Stimulated activated CD4-positive, alpha-beta T cell treated with anti-CD3 and anti-CD28 coated beads, Interleukin-4, amount 100 ng/mL, for 48 hours (primary cell): ENCODE results near the gene OR2A7.
"Not testable (repeated sequence)": the region's sequence is repeated elsewhere in the genome, so short reads cannot be mapped to it uniquely, and the experiment has no call there.

Source experiments
- DNase-seq, 2 donors: peaks; one replicate each; pipeline ENCODE4 v3.0.0-alpha.2; 2020; ENCODE audit warnings: low read depth in 2 of 2

The OR2A7 gene

GRCh38 chr7:144255471-144255897, 9.1 kb downstream of the OR2A7 start:
- DNase-seq, result no peak

GRCh38 chr7:144252307-144252706, 12.3 kb downstream of the OR2A7 start:
- DNase-seq, result not testable (repeated sequence)

DNA sequence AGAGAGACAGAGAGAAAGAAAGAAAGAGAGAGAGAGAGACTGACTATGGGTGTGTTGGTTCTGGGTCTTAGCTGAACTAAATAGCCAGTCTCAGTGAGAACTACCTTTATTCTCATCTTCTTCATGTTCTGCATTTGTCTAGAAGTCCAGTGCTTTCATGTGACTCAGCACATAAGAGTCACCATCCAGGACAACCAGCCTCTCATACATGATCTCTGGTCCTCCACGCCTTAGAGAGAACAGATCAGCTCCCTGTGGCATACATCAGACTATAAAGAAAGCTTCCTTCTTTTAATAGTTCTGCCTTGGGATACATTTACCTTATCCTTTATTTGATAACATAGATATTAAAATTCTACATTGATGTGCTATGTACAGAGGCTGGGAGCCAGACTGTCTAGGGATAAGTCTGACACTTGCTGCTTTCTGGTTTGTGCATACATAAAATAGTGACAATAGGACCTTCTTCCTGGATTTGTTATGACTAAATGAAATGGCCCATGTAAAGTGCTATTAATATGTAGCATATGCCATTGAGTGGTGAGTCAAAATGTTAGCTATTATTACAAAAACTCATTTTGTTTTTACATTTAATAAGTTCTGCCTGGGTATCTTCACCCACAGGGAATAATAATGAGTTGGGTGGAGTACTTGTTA, 16.8 kb downstream of the OR2A7 start:
- not testable (repeated sequence) for DNase-seq

GRCh38 chr7:144246967-144247366, 17.6 kb downstream of the OR2A7 start:
- DNase-seq, result not testable (repeated sequence)

- DNase-seq, result not testable (repeated sequence)
These were observed 19.2 kb downstream of the OR2A7 start for GRCh38 chr7:144245372-144245771.

- DNase-seq, result not testable (repeated sequence)
These were observed 25.2 kb downstream of the OR2A7 start, which contains the start of gene OR2A42 for GRCh38 chr7:144239365-144239764. Gene OR2A42, minus strand, starts transcription at chr7:144239605. Its CDS starts 6,762 bp downstream, at chr7:144232843.

DNA sequence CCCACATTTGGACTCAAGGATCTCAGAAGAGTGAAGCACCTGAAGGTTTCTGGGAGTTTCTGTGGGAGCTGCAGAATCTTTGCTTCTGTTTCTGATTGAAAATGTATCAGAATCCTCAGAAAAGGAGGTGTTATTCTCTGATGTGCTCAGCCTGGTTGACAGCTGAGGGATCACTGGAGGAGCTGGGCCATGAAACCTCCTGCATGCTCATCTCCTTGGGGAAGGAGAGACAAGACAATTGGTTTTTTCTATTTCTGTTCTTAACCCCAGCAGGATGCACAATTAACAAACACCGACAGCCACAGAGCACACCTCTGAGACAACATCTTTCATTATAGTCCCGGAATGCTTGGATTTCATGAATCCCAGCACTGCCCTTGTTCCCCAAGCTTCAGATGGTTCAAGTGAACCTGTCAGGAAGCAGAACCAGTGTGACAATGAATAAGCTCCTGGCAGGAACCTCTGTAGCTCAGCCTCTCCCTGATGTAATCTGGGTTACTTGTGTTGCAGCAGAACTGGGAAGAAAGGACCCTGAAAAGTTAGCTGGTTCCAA, 26.0 kb downstream of the OR2A7 start:
- not testable (repeated sequence) for DNase-seq

GRCh38 chr7:144233039-144233438, 31.6 kb downstream of the OR2A7 start:
- DNase-seq, result not testable (repeated sequence)

GRCh38 chr7:144231027-144231426, 33.6 kb downstream of the OR2A7 start:
- DNase-seq, result not testable (repeated sequence)

DNA sequence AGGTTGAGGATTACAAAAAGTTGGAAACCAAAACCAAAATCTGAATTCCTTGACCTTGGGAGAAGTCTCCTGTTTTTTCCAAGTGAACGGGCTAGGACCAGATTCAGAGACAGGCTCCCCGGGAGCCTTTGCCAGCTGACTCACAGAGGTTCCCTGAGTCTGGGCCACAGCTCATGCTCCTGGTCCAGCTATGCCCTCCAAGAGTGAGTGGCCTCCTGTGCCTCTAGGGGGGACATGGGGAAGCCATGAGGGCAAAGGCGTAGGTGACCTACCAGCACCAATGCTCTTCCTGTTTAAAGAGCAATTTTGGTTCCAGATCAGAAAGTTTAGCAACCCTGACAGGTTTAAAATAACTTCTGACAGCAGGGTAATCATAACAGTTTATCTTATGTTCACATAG, 35.8 kb downstream of the OR2A7 start:
- DNase-seq, result not testable (repeated sequence)

GRCh38 chr7:144226866-144227265, 37.7 kb downstream of the OR2A7 start:
- not testable (repeated sequence) for DNase-seq

- DNase-seq, result not testable (repeated sequence)
These were observed 40.9 kb downstream of the OR2A7 start for GRCh38 chr7:144223675-144224074.

DNA sequence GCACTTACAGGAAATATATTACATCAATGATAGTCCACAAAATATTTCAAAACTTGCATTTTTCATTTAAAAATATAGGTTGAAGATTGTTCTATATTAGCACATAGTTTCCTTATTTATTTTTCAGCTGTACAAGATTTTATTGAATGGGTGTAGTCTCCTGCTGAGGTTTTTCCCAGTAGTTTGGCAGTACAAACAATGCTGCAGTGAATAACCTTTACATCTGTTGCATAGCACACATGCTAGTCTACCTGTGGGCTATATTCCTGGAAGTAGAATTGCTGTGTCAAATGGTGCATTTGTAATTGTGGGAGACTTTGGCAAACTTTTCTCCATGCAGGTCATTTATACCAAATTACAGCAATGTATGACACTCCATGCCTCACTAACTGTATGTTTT, 44.1 kb downstream of the OR2A7 start:
- DNase-seq, result not testable (repeated sequence)

GRCh38 chr7:144219149-144219548, 45.4 kb downstream of the OR2A7 start:
- not testable (repeated sequence) for DNase-seq

DNA sequence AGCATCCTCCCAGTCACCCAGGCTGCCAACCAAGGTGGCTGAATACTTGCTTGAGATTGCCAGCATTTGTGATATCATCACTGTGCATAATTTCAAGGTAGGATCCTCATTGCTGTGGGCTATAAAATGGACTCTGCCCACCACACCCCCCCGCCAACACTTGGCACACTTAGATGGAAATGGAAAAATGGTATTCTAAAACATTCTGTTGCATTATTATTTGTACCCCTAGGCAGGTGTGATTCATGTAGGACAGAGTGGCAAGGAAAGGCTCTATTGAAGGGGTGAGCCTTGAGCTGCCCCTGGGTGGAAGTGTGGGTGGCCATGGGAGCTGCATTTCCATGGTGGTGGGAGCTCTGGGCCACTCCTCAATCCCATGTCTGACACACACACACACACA, 46.0 kb downstream of the OR2A7 start:
- not testable (repeated sequence) for DNase-seq

GRCh38 chr7:144217200-144217599, 47.4 kb downstream of the OR2A7 start:
- not testable (repeated sequence) for DNase-seq
